NCI-H2196 treated with DMSO at 0.1 percent for 48 hours (cell line): Measurements from ENCODE around the gene KMT2D.

Experiments used
- DNase-seq: peaks from one replicate; lab custom pipeline; 2025; ENCODE audit not compliant: unreplicated experiment; lab: John Stamatoyannopoulos, UW

Gene KMT2D, protein sequence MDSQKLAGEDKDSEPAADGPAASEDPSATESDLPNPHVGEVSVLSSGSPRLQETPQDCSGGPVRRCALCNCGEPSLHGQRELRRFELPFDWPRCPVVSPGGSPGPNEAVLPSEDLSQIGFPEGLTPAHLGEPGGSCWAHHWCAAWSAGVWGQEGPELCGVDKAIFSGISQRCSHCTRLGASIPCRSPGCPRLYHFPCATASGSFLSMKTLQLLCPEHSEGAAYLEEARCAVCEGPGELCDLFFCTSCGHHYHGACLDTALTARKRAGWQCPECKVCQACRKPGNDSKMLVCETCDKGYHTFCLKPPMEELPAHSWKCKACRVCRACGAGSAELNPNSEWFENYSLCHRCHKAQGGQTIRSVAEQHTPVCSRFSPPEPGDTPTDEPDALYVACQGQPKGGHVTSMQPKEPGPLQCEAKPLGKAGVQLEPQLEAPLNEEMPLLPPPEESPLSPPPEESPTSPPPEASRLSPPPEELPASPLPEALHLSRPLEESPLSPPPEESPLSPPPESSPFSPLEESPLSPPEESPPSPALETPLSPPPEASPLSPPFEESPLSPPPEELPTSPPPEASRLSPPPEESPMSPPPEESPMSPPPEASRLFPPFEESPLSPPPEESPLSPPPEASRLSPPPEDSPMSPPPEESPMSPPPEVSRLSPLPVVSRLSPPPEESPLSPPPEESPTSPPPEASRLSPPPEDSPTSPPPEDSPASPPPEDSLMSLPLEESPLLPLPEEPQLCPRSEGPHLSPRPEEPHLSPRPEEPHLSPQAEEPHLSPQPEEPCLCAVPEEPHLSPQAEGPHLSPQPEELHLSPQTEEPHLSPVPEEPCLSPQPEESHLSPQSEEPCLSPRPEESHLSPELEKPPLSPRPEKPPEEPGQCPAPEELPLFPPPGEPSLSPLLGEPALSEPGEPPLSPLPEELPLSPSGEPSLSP (N-terminal part only)

DNA sequence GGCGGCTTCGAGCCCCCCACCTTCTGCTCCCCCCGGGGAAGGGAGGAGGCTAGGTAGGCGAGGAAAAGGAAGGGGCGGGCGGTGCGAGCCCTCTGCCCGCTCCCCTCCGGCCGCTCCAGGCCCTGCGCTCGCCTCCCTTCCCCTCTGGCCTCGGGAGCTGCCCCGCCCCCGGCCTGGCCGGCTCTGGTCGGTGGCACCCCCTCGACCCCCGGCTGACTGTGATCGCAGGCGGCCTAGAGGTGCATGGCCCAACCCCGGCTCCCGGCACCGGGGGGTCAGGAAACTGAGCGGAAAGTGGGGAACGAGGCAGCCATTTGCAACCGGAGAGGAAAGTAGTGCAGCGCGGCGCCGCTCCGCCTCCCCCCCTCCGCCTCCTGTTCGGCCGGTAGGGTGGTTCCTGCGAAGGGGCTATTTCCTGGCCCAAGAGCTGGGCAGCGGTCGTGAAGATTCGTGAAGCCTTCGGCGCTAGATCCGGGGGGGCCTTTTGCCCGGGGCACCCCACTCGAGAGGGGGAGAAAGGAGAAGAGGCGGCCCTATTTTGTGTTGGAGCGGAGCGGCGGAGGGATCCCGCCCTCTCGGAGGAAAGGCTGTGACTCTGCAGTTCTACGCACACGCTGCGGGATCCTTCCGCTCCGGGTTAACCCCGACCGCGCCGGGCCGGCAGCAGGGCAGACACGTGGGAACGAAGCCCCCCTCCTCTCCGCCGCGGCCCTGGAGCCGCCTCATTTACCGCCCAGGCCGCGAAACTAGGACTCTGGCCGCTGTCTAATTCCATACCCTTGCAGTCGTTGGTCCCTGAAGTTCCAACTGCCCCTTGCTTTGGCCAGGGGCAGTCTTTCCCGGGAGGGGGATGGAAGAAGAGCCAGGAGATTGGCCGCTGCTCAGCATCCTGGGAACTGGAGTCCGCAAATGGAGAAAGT, at the start of gene KMT2D:
TSS of gene KMT2D (minus strand) at position 558 of the 920 bp plus-strand sequence. CDS start 5,470 bp downstream, outside the sequence.
- peak; percentile 81 for DNase-seq

- no peak for DNase-seq
Observed at GRCh38 chr12:49109641-49110463, 49.3 kb upstream of the KMT2D start.

DNA sequence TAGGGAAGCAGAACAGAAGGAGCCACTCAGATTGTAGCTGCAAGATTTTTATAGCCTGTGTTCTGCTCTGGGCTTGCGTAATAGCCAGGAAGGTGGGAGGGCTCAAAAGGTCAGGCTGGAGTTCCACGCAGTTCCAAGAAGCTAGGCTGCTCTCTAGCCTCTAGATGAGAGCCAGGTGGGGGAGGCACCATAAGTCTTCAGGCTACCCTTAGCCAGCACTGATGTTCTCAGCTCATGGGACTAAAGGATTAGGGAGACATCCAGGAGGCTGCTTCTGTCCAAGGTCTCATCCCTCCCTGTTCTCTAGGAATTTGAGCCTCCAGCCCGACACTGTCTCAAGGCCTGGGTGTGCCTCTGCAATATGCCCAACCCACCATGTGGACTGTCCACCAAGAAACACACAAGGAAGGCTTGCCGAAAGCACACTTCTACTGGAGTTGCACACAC, 48.4 kb upstream of the KMT2D start:
- no peak for DNase-seq

DNA sequence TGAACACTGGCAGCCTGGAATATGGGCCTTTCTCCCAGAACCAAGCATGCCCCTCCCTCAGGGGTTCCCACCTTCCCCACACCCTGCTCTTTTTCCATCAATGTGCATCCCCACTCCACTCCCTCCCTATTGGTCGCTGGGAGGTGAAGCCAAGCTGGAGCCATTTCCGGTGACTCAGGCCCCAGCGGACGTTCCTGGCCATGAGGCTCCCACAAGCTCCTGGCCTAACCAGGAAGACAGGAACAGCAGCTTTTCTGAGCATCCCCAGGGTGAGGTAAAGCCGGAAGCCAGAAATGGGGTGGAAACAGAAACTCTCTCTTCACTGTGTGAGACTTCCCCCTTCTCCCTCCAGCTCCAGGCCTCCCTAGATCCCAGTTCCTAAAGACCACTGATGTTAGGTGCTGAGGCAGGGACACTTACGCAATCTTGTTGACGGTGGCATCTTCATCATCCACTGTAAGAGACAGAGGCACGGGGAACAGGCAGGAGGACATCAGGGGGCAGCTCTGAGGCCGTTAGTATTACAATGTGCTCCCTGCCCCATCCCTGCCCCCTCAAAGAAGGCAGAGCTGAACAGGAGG, 45.0 kb upstream of the KMT2D start:
- no peak for DNase-seq

- no peak for DNase-seq
Observed at GRCh38 chr12:49104822-49105221, 44.2 kb upstream of the KMT2D start.

DNA sequence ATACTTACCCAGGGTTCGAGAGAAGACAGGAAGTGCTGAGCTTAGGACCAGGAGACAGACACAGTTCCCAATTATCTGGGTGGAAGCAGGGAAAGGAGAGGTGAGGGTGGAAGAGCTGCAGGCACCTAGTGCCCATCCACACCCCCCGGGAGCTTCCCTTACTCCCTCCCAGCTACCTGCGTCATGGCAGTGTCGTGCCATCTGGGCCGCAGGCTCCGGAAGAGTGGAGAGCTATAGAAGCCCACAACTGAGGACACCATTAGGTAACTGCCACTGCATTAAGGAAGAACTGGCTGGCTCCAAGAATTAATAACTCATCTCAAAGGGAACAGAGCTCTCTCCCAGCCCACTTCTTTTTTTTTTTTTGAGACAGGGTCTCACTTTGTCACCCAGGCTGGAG, 39.8 kb upstream of the KMT2D start:
- no peak for DNase-seq

DNA sequence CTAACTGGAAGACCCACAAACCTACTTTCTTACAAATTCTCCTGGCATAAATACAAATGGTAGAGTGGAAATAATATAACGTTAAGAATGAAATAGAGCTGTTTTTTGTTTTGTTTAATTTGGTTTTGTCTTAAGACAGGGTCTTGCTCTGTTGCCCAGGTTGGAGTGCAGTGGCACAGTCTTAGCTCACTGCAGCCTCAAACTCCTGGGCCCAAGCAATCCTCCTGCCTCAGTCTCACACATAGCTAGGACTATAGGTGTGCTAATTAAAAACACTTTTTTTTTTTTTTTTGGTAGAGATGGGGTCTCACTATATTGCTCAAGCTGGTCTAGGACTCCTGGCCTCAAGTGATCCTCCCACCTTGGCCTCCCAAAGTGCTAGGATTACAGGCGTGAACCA, 38.1 kb upstream of the KMT2D start:
- DNase-seq = no peak

- no peak for DNase-seq
Observed at GRCh38 chr12:49098035-49098451, 37.4 kb upstream of the KMT2D start.

- DNase-seq = no peak
Observed at GRCh38 chr12:49097381-49097780, 36.8 kb upstream of the KMT2D start.

GRCh38 chr12:49094975-49095365, 34.4 kb upstream of the KMT2D start:
- DNase-seq = no peak

- DNase-seq = peak; percentile 32
Observed at GRCh38 chr12:49094160-49094974, 33.8 kb upstream of the KMT2D start, which contains the start of gene DHH. Gene DHH (minus strand): TSS chr12:49094801. CDS start chr12:49094512, 289 bp downstream.

DNA sequence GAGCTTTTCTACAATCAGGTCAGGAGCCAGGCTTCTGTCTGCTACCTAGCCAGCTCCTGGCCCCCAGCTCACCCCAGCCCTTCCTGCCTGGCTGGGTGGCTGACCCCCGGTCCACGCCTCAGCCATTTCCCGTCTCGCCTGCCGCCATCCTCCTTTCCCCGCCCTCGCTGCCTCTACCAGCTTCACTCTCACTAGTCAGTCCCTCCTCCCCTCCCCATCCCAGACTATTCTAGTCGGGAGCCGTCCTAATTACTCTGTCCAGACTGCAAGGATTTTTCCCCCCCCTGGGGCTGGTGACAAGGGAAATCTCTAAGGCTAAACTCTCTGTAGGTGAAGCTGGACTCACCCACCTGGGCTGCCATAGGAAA, 33.2 kb upstream of the KMT2D start:
- no peak for DNase-seq

DNA sequence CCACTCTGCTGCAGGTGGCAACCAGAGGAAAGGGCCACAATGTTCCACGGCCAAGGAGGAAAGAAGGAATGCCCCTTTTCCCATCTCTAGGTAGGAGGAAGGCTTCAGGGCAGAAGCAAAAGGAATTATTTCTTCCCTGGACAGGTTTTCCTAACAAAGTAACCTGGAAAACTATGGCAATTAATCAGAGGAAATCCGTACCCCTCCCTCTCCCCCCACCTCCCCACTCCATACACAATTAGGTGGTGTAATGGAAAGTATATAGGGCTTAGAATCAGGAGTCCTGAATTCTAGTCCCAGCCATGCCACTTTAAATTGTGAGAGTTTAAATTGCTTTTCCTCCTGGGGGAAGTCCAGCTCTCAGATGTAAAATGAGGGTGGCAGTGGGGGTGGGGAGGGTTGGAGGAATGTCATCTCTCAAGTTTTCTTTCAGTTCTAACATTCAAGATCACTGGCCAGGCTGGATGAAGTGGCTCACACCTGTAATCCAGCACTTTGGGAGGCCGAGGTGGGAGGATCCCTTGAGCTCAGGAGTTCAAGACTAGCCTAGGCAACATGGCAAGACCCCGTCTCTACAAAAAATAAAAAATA, 32.3 kb upstream of the KMT2D start:
- DNase-seq = no peak

- DNase-seq = no peak
Observed at GRCh38 chr12:49092086-49092815, 31.7 kb upstream of the KMT2D start.

DNA sequence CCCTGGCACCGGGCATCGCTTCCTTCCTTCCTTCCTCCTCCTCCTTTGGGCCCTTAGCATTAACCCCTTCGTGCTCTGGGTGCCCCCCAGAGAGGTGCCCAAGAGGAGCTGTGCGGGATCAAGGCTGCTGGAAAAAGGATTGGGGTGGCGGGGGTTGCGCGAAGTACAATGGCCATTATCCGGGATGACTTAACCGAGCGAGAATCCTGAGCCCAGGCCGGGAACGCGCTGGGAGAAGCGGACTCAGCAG, 31.2 kb upstream of the KMT2D start:
- DNase-seq = no peak

DNA sequence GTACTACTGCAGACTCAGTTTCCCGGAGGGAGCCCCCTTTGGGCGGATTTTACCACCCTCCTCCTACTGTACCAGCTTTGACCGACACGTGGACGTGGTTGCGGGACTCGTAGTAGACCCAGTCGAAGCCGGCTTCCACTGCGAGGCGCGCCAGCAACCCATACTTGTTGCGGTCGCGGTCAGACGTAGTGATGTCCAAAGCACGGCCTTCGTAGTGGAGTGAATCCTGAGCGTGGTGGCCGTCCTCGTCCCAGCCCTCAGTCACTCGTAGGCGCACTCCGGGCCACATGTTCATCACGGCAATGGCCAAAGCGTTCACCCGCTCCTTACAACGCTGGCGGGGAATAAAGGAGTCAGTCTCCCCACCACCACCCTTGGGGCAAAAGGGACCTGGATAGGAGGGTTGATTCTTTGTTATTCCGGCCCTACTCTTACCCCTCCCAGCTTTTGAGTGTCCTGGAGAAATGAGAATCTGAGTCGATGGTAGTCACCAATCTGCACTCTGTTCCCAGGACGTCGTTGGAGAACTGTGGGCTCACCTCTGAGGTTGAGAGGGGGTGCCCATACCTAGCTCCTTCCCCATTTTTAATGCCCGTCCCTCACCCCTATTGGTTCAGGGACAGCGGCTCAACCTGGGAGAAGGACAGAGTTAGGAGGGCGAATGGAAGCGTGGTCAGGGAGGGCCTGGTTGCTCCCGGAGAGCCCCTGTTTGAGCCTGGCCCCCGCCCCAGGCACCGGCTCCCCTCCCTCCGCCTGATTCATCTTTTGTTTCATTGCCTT, 30.7 kb upstream of the KMT2D start:
- no peak for DNase-seq
